K562 (cell line): ENCODE data around the gene TMEM150C. TPM values are rescaled to one million over a fixed set of nuclear protein-coding genes. Genes with fewer than 3 reads are reported as not detected.

Source experiments
- ATAC-seq: fragments of 200-7000 bp; cut with Tn5 transposase; 3 replicates; pipeline ENCODE4 v1.9.1; 2020; ENCODE audit warnings: moderate library complexity
- BruUV-seq: library from RNA; stranded (reverse); fragments of 400-500 nt; replicated peaks from 2 replicates; lab custom pipeline; 2021; lab: Mats Ljungman, UMichigan
- CTCF ChIA-PET: fragments of 300-600 bp; formaldehyde crosslinking; extraction: SDS; loops from one replicate; lab custom pipeline; 2021; ENCODE audit warnings: low intra/inter-chr PET ratio; lab: Yijun Ruan, JAX
- POLR2A ChIA-PET: fragments of 300-600, 350-650 bp; sonication (Branson Sonifier 250); formaldehyde crosslinking; extraction: SDS; loops from one replicate; lab custom pipeline; 2021; ENCODE audit warnings: antibody characterized with exemption, inconsistent platforms; lab: Yijun Ruan, JAX
- DNase-seq, 4 experiments: peaks; one replicate each; pipeline versions ENCODE4 v3.0.0 to v3.0.0-alpha.2; 2011 to 2018; ENCODE audit warnings: low spot score in 3 of 4, mixed read lengths in 3 of 4; ENCODE audit errors: extremely low read depth in 1 of 4
- FAIRE-seq: peaks from 2 replicates; lab custom pipeline; 2011; peaks lifted over from hg19 to GRCh38; lab: Jason Lieb, UNC
- H2AFZ ChIP-seq: 2 replicates; pipeline ENCODE4 v1.6.0; 2011; ENCODE audit warnings: low read depth, low read length, control low read depth, inconsistent platforms
- H3K27ac ChIP-seq: fragments of 200-600 bp; 3 replicates; pipeline ENCODE4 v1.8.0; 2011; ENCODE audit warnings: low read depth, mild to moderate bottlenecking, control low read depth, inconsistent platforms, low read length, moderate library complexity, mixed read lengths; ENCODE audit errors: extremely low read depth
- H3K27me3 ChIP-seq, 2 experiments: fragments of 300-600 bp in 1 of 2; 2 replicates in 1 of 2; 3 replicates in 1 of 2; pipeline versions ENCODE4 v1.6.0 to v1.8.0; 2011; ENCODE audit warnings: inconsistent platforms in 2 of 2, low read length in 2 of 2, mild to moderate bottlenecking in 1 of 2, mixed read lengths in 1 of 2, moderate library complexity in 1 of 2; ENCODE audit not compliant: control insufficient read depth in 2 of 2, insufficient read depth in 2 of 2
- H3K36me3 ChIP-seq: fragments of 300-600 bp; 3 replicates; pipeline ENCODE4 v1.8.0; 2011; ENCODE audit warnings: mild to moderate bottlenecking, low read length, inconsistent platforms; ENCODE audit not compliant: control insufficient read depth, insufficient read depth
- H3K4me1 ChIP-seq, 2 experiments: fragments of 200-600 bp in 1 of 2; replicated peaks in 1 of 2; 2 replicates in 1 of 2; 3 replicates in 1 of 2; pipeline versions ENCODE4 v1.5.1 to v1.8.0; 2011; ENCODE audit warnings: inconsistent platforms in 2 of 2, low read length in 2 of 2, mild to moderate bottlenecking in 1 of 2, mixed read lengths in 1 of 2, moderate library complexity in 1 of 2; ENCODE audit not compliant: control insufficient read depth in 2 of 2, insufficient read depth in 2 of 2
- H3K4me2 ChIP-seq: 2 replicates; pipeline ENCODE4 v1.6.1; 2011; ENCODE audit warnings: low read length, control low read depth, inconsistent platforms, mixed read lengths; ENCODE audit not compliant: insufficient read depth
- H3K4me3 ChIP-seq: fragments of 200-600 bp; sonication (generic), shearing (Covaris generic); 2 replicates; pipeline ENCODE4 v1.5.1; 2016; ENCODE audit warnings: control low read depth, inconsistent platforms
- H3K79me2 ChIP-seq: fragments of 200-600 bp; 3 replicates; pipeline ENCODE4 v1.8.0; 2011; ENCODE audit warnings: low read length, inconsistent platforms; ENCODE audit not compliant: control insufficient read depth, insufficient read depth
- H3K9ac ChIP-seq, 2 experiments: 2 replicates each; pipeline versions ENCODE4 v1.6.0 to v1.6.1; 2011; ENCODE audit warnings: low read depth in 2 of 2, low read length in 2 of 2, control low read depth in 1 of 2, inconsistent platforms in 1 of 2, mild to moderate bottlenecking in 1 of 2, mixed read lengths in 1 of 2; ENCODE audit not compliant: insufficient read depth in 1 of 2
- H3K9me1 ChIP-seq: one replicate; pipeline ENCODE4 v1.6.0; 2011; ENCODE audit warnings: inconsistent platforms, mild to moderate bottlenecking, low read length, moderate library complexity; ENCODE audit not compliant: control insufficient read depth, insufficient read depth
- H3K9me3 ChIP-seq: replicated peaks from 2 replicates; pipeline ENCODE4 v1.5.1; 2011; ENCODE audit warnings: low read depth, low read length, inconsistent platforms; ENCODE audit not compliant: control insufficient read depth, insufficient read depth
- H4K20me1 ChIP-seq: replicated peaks from 2 replicates; pipeline ENCODE4 v1.6.1; 2011; ENCODE audit warnings: low read length, inconsistent platforms, mixed read lengths; ENCODE audit not compliant: control insufficient read depth, insufficient read depth
- BCOR ChIP-seq: fragments of 450-650 bp; IDR thresholded peaks from 2 replicates; pipeline ENCODE4 v1.6.1; 2016
- GATAD2A ChIP-seq: fragments of 450-650 bp; IDR thresholded peaks from 2 replicates; pipeline ENCODE4 v1.6.1; 2017
- NFATC3 ChIP-seq: fragments of 450-650 bp; IDR thresholded peaks from 2 replicates; pipeline ENCODE4 v1.6.1; 2017; ENCODE audit warnings: mild to moderate bottlenecking
- ZNF197 ChIP-seq: fragments of 200-800 bp; sonication (Bioruptor generic); IDR thresholded peaks from 2 replicates; pipeline ENCODE4 v1.6.1; 2016; ENCODE audit warnings: low read depth, missing genetic modification characterization, missing compliant biosample characterization
- ZNF589 ChIP-seq: fragments of 200-800 bp; sonication (Bioruptor generic); IDR thresholded peaks from 2 replicates; pipeline ENCODE4 v1.6.1; 2016; ENCODE audit warnings: low read depth, missing genetic modification characterization, missing compliant biosample characterization
- ZSCAN29 ChIP-seq: fragments of 450-650 bp; IDR thresholded peaks from 2 replicates; pipeline ENCODE4 v1.6.1; 2017
- WGBS: fragments of 100-300 bp; shearing (Covaris generic); methylation state at CpG from one replicate; pipeline ENCODE4 v1.1.6; 2016; ENCODE audit warnings: low coverage, mixed read lengths; ENCODE audit not compliant: insufficient coverage; ENCODE audit errors: missing lambda C conversion rate; 5-methylcytosine and 5-hydroxymethylcytosine counted together
- in situ Hi-C: fragments of 300-500 bp; cut with MboI; formaldehyde crosslinking; loops from 4 replicates; pipeline ENCODE4 v1.15.0; 2018; ENCODE audit warnings: inconsistent platforms, mixed read lengths
- intact Hi-C: fragments of 100-400 bp; cut with micrococcal nuclease; formaldehyde crosslinking; loops from 2 replicates; pipeline ENCODE4 v1.14.2; 2022
- polyA plus RNA-seq, 8 experiments: library from polyadenylated mRNA; depleted of rRNA in 4 of 8; stranded (reverse) in 5 of 8; unstranded in 3 of 8; fragments of >200 nt; fragmentation: Nextera tagmentation in 2 of 8; fragmentation: Illumina TruSeq in 1 of 8; extraction: Ambion mirVana in 2 of 8; extraction: Trizol in 1 of 8; gene quantifications; 2 replicates each; pipeline versions ENCODE4 v1.2.1 to v1.2.3, GENCODE V29; 2011 to 2014; ENCODE audit warnings: inconsistent platforms in 1 of 8, missing spikeins in 1 of 8
- total RNA-seq, 7 experiments: library from RNA; depleted of rRNA in 6 of 7; stranded (reverse); fragments of >200 nt in 6 of 7; fragmentation: Illumina TruSeq in 2 of 7; extraction: Trizol in 2 of 7; gene quantifications; 2 replicates each; pipeline versions ENCODE4 v1.2.1 to v1.2.3, GENCODE V29; 2011 to 2021; ENCODE audit warnings: low replicate concordance in 1 of 7

TMEM150C gene
- total and polyA plus RNA-seq, 9 of the 15 experiments (the other 6 are each of a cell fraction or from before 2014, with no cell fraction given), result 0.07 TPM; not detected in 8

GRCh38 chr4:82508806-82509428 lies 52.9 kb downstream of the TMEM150C start:
- in situ Hi-C loops, result no loop called here
- no peaks in the 10 kb centered on the region for H3K36me3 ChIP-seq
- BruUV-seq, result no TSS peak
- no peak for TF ChIP-seq ZNF197
- TF ChIP-seq, all 486 proteins: peak for 0
- ATAC-seq (no peak), FAIRE-seq (no peak), DNase-seq (no peak)
- no peaks in the 10 kb centered on the region for H3K4me1 ChIP-seq
- H3K4me2 ChIP-seq, result no peak overlapping the region
- H3K79me2 ChIP-seq, result no peaks in the 10 kb centered on the region
- 0% methylated on average over 5 of the region's 5 CpGs for WGBS
- ChIA-PET CTCF (interaction anchor here (0.6 kb wide), 1 partner anchor 1037 kb away, joined by 3 read pairs; no protein-coding TSS in a partner anchor), POLR2A (interaction anchor here (0.9 to 1.2 kb wide), 2 partner anchors 25 to 130 kb away, joined by 3 to 4 read pairs; no protein-coding TSS in a partner anchor)
- no peak overlapping the region for H3K4me3 ChIP-seq
- no peak overlapping the region for H3K27ac ChIP-seq
- peaks cover 12 to 13% of the 10 kb centered on the region in 2 experiments; a peak in 3 of 5 replicates for H3K27me3 ChIP-seq
- intact Hi-C loops, result no loop called here
- H3K9me1 ChIP-seq, result no peaks in the 10 kb centered on the region
- no peaks in the 10 kb centered on the region; the same call in 1 of the 2 replicates for H3K9me3 ChIP-seq
- no peak overlapping the region for H2AFZ ChIP-seq
- no peaks in the 10 kb centered on the region for H4K20me1 ChIP-seq
- no peak overlapping the region for H3K9ac ChIP-seq

DNA sequence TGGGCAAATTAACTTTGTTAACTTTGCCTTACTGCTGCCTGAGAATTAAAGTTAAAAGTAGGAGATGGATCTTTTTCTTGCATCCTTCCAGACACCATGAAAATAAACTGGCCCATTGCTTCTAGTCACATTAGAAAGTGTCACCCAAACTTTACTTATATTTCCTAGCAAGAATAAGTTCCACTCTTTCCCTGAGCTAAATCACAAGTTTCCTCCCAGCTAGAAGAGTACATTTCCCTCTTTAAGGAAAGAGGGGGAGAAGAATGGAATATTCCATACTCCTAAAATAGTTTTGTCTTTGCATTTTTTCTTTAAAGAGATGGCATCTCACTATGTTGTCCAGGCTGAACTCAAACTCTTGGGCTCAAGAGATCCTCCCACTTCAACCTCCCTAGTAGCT lies 53.8 kb downstream of the TMEM150C start:
- in situ Hi-C loops (no loop called here), intact Hi-C loops (no loop called here)
- Histone ChIP-seq H3K79me2 (no peaks in the 10 kb centered on the region), H3K9me3 (no peaks in the 10 kb centered on the region; the same call in 1 of the 2 replicates), H3K4me3 (no peak overlapping the region), H3K36me3 (no peaks in the 10 kb centered on the region), H3K9me1 (no peaks in the 10 kb centered on the region), H3K4me1 (no peaks in the 10 kb centered on the region), H3K4me2 (no peak overlapping the region), H3K27ac (no peak overlapping the region), H3K9ac (no peak overlapping the region), H2AFZ (no peak overlapping the region), H3K27me3 (peaks cover 8 to 13% of the 10 kb centered on the region in 2 experiments; a peak in 4 of 5 replicates), H4K20me1 (no peaks in the 10 kb centered on the region)
- no TSS peak for BruUV-seq
- DNase-seq (no peak), FAIRE-seq (no peak), ATAC-seq (no peak)
- CTCF ChIA-PET, result no interaction called here
- POLR2A ChIA-PET, result interaction anchor here (1.2 kb wide), 1 partner anchor 26 kb away, joined by 4 read pairs; no protein-coding TSS in a partner anchor
- TF ChIP-seq ZSCAN29 (no peak), ZNF589 (CRISPR knock-in tag) (no peak), GATAD2A (no peak), BCOR (no peak), NFATC3 (no peak)
